A673 (cell line): ENCODE measurements around the gene BCAS1.

Experiments used
- CTCF ChIP-seq: fragments of 300-800, 200-600 bp; sonication (generic); conservative IDR thresholded peaks from 2 replicates; pipeline ENCODE4 v1.5.1; 2017; ENCODE audit warnings: low read depth, mild to moderate bottlenecking, antibody characterized with exemption, low read length, moderate library complexity, mixed read lengths
- EZH2 ChIP-seq: fragments of 200-600 bp; sonication (generic); IDR thresholded peaks from 2 replicates; pipeline ENCODE4 v1.6.1; 2017; ENCODE audit warnings: borderline replicate concordance, low read depth, mild to moderate bottlenecking, mixed read lengths, antibody characterized with exemption, low read length; ENCODE audit not compliant: poor library complexity, severe bottlenecking

- no peak for TF ChIP-seq EZH2
- no peak for TF ChIP-seq CTCF
These were observed 19.3 kb downstream of the BCAS1 start for GRCh38 chr20:54051068-54051467.
